Measurements from ENCODE around the gene CLCN4.

CLCN4 gene

DNA sequence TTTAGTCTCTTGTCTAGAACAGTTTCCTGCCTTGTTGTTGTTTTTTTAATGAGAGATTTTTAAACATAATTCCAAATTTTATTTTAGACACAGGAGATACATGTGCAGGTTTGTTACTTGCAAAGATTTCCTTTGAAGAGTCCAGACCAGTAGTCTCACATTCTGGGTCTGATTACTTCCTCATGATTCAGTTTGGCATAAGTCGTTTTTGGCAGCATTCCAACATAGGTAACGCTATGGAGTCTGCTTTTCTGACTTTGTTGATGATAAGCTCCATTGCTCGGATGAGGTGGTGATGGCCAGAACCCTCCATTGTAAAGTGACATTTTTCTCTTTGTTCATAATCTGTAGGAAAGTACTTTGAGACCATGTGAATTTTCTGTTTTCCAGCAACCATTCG lies 74.7 kb downstream of the CLCN4 start:
- H3K4me3 ChIP-seq (ENCODE audit: low read length), result no peak overlapping the region
- TF ChIP-seq, protein P1, sequence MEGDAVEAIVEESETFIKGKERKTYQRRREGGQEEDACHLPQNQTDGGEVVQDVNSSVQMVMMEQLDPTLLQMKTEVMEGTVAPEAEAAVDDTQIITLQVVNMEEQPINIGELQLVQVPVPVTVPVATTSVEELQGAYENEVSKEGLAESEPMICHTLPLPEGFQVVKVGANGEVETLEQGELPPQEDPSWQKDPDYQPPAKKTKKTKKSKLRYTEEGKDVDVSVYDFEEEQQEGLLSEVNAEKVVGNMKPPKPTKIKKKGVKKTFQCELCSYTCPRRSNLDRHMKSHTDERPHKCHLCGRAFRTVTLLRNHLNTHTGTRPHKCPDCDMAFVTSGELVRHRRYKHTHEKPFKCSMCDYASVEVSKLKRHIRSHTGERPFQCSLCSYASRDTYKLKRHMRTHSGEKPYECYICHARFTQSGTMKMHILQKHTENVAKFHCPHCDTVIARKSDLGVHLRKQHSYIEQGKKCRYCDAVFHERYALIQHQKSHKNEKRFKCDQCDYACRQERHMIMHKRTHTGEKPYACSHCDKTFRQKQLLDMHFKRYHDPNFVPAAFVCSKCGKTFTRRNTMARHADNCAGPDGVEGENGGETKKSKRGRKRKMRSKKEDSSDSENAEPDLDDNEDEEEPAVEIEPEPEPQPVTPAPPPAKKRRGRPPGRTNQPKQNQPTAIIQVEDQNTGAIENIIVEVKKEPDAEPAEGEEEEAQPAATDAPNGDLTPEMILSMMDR (conservative IDR thresholded peaks at IDR 0.05; ENCODE audit: low read length), result no peak
- DNase-seq (ENCODE audit: low read depth), result no peak

- no peak overlapping the region for H3K4me3 ChIP-seq (ENCODE audit: low read length)
- TF ChIP-seq, protein P1 (conservative IDR thresholded peaks at IDR 0.05; ENCODE audit: low read length), result no peak
- DNase-seq (ENCODE audit: low read depth), result peak; percentile 36
These were observed 76.4 kb downstream of the CLCN4 start for GRCh38 chrX:10233173-10233572.

DNA sequence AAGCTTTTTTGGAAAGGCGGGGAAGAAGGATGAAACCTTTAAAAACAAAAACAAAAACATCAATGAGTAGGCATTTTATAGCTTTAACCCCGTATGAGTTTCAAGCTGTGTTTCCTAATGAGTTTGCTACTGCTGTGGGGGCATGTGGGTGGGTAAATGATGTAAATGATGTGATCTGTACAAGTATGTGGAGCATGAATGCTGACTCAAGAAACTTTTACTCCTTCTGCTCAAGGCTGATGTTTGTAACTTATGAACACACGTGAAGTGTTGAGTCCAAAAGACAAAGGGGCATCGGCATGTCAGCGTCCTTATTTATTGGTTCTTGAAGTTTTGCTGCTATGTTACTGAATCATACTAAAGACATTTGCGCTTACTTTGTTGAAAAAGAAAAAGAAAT lies 76.9 kb downstream of the CLCN4 start:
- TF ChIP-seq, protein P1 (conservative IDR thresholded peaks at IDR 0.05; ENCODE audit: low read length), result no peak
- no peak overlapping the region for H3K4me3 ChIP-seq (ENCODE audit: low read length)
- peak; percentile 22 for DNase-seq (ENCODE audit: low read depth)

DNA sequence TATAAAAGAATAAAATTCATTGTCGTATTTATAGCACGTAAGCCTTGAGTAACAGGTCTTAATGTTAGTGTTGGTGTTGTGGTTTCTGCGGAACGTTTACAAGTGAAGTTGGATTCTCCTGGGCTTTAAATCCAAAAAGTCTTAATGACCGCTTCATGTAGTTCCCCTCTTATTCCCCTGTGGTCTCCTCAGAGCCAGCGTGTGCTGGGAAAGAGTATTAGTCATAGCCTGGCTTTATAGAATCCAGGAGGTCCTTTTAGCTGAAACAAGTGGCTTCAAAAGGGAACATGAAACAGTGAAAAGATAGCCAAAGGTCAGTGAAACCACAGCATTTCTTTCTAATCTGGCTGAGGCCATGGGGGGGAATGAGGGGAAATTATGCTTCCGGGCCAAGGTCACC lies 79.1 kb downstream of the CLCN4 start:
- peak; percentile 79 for DNase-seq (ENCODE audit: low read depth)
- TF ChIP-seq, protein P1 (conservative IDR thresholded peaks at IDR 0.05; ENCODE audit: low read length), result no peak

DNA sequence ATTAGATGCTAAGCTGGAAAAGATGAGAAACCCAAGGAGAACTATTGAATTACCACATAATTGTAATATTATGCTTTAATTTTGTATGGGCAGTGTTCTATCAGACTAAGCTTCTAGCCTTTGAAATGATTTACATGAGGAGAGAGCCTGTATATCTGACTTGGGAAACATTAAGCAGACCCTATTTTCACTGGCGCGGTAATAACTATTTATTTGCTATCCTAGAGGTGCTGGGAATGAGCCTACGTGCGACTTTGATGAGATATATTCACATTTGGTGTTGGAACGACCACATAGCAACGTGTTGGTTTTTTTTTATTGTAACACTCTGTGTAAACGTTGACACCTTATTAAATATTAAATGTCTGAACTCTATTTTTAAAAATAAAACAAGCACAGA lies 80.5 kb downstream of the CLCN4 start:
- TF ChIP-seq, protein P1 (conservative IDR thresholded peaks at IDR 0.05; ENCODE audit: low read length), result no peak
- DNase-seq (ENCODE audit: low read depth), result no peak
- H3K4me3 ChIP-seq (ENCODE audit: low read length), result no peak overlapping the region

More for the DNA sequence above, 79.1 kb downstream of the CLCN4 start:
- H3K4me3 ChIP-seq (ENCODE audit: low read length), result no peak overlapping the region

DNA sequence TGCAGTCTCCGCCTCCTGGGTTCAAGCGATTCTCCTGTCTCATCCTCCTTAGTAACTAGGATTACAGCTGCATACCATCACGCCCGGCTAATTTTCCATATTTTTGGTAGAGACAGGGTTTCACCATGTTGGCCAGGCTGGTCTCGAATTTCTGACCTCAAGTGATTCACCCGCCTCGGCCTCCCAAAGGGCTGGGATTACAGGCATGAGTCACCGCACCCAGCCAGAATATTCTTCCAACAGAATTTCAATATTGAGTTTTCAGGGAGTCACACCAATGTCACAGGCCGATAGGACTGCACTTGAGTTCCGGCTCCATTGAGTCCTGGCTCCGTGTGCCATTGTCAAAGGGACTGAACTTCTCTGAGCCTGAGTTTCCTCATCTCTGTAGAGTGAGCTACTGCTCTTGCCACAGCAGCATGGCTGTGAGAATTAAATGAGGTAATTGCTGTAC lies 82.9 kb downstream of the CLCN4 start:
- TF ChIP-seq, protein P1 (conservative IDR thresholded peaks at IDR 0.05; ENCODE audit: low read length), result no peak
- H3K4me3 ChIP-seq (ENCODE audit: low read length), result no peak overlapping the region
- DNase-seq (ENCODE audit: low read depth), result peak; percentile 75

GRCh38 chrX:10240918-10241317 lies 84.1 kb downstream of the CLCN4 start:
- no peak overlapping the region for H3K4me3 ChIP-seq (ENCODE audit: low read length)
- TF ChIP-seq, protein P1 (conservative IDR thresholded peaks at IDR 0.05; ENCODE audit: low read length), result no peak
- peak; percentile 80 for DNase-seq (ENCODE audit: low read depth)

All from AG10803 (cell line).